WI38 (cell line): Measurements from ENCODE around the gene BTNL8.

Source experiments
- H3K4me3 ChIP-seq: 2 replicates; pipeline ENCODE4 v1.5.1; 2011; ENCODE audit warnings: low read depth, mild to moderate bottlenecking, control low read depth, low read length
- TF ChIP-seq, protein P1 (sequence below): IDR thresholded peaks from 2 replicates; pipeline ENCODE4 v1.5.1; 2012; ENCODE audit warnings: low read depth, mild to moderate bottlenecking, control low read depth, low read length

BTNL8 gene, protein sequence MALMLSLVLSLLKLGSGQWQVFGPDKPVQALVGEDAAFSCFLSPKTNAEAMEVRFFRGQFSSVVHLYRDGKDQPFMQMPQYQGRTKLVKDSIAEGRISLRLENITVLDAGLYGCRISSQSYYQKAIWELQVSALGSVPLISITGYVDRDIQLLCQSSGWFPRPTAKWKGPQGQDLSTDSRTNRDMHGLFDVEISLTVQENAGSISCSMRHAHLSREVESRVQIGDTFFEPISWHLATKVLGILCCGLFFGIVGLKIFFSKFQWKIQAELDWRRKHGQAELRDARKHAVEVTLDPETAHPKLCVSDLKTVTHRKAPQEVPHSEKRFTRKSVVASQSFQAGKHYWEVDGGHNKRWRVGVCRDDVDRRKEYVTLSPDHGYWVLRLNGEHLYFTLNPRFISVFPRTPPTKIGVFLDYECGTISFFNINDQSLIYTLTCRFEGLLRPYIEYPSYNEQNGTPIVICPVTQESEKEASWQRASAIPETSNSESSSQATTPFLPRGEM

DNA sequence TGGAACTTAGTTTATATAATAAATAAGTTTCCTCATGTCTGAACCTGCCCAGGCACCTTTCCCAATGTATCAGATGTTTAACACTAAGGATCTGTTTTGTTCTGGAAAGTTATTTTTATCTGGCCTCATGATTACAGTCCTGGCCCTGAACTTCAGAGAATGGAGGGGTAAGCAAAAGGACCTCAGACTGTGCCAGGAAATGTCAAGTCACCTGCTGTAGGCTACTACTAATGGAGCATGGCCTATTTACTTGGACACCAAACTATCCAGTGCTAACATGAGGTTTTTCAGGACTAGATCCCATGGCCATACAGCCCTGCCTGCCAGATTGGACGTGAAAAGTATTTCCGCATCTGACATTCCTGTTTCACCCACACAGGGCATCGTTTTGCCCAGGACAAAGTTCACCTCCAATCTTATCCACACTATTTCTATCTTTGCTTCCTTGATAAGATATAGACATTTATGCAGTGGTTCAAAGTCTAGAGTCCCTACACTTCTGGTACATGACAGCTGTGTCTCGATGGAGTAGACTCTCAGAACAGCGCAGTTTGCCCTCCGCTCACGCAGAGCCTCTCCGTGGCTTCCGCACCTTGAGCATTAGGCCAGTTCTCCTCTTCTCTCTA, at the start of gene BTNL8:
Gene BTNL8 (plus strand): TSS at position 539 of the 626 bp plus-strand sequence. CDS start 152 bp downstream, outside the sequence.
- TF ChIP-seq, protein P1, sequence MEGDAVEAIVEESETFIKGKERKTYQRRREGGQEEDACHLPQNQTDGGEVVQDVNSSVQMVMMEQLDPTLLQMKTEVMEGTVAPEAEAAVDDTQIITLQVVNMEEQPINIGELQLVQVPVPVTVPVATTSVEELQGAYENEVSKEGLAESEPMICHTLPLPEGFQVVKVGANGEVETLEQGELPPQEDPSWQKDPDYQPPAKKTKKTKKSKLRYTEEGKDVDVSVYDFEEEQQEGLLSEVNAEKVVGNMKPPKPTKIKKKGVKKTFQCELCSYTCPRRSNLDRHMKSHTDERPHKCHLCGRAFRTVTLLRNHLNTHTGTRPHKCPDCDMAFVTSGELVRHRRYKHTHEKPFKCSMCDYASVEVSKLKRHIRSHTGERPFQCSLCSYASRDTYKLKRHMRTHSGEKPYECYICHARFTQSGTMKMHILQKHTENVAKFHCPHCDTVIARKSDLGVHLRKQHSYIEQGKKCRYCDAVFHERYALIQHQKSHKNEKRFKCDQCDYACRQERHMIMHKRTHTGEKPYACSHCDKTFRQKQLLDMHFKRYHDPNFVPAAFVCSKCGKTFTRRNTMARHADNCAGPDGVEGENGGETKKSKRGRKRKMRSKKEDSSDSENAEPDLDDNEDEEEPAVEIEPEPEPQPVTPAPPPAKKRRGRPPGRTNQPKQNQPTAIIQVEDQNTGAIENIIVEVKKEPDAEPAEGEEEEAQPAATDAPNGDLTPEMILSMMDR: no peak
- H3K4me3 ChIP-seq: no peak within 1 kb of the TSS

- no peak overlapping the region for H3K4me3 ChIP-seq
- TF ChIP-seq, protein P1: no peak
Observed at GRCh38 chr5:180849827-180850226, 49.1 kb upstream of the BTNL8 start.

DNA sequence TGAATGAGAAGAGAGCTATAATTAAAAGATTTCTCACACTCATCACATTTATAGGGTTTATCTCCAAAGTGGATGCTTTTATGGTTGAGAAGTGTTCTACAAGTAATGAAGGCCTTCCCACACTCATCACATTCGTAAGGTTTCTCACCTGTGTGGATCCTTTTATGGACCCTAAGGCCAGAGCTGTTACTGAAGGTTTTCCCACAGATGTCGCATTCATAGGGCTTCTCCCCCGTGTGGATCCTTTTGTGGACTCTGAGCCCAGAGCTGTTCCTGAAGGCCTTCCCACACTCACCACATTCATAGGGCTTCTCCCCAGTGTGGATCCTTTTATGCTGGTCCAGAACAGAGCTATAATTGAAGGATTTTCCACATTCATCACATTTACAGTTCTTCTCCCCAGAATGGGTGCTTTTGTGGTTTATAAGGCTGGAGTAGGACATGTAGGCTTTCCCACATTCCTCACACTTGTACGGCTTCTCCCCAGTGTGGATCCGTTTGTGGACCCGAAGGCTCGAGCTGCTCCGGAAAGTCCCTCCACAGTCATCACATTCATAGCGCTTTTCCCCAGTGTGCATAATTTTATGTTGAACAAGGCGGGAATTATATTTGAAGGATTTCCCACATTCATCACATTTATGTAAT, 48.4 kb upstream of the BTNL8 start:
- TF ChIP-seq, protein P1: no peak
- H3K4me3 ChIP-seq: no peak overlapping the region

DNA sequence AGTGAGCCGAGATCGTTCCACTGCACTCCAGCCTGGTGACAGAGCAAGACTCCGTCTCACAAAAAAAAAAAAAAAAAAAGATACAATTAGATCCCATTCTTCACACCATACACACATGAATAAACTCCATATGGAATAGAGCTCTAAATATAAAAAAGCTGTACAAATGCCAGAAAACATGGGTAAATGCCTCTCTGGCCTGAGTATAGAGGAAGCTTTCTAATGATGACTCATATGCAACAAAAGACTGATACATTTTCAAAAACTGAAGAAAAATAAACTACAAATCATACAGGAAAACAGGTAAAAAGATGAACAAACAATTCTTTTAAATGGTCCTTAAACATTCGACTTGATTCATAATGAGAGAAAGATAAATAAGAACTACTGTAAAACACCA, 46.5 kb upstream of the BTNL8 start:
- TF ChIP-seq, protein P1: no peak
- H3K4me3 ChIP-seq: no peak overlapping the region

DNA sequence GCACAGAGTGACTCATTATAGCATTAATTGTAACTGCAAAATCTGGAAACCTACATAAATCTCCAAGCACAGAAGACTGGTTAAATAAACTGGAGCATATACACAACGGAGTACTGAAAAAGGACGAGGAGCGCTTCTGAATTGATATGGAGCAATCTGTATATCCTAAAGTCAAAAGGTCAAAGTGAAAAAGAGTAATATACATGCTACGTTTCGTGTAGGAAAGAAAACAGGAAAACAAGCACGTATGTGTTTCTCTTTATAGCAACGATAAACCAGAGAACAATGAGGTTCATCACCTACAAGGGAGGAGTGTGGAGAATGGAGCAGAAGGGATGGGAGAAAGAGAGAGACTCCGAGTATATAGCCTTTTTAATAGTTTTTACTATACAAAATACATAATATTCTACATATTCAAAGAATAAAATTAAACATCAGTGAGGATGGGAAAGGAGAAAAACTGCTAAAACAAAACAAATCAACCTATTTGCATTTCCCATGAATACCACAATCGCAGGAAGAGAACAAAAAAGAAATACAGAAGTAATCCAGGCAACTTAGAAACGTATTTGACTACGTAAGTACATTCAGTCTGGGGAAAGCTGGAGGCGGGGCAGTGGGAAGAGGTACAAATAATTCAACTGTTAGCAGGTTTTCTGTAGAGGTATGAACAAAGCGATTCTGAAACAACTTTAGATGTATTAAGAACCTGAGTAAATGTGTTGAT, 45.7 kb upstream of the BTNL8 start:
- H3K4me3 ChIP-seq: no peak overlapping the region
- TF ChIP-seq, protein P1: no peak

GRCh38 chr5:180853848-180854176, 45.1 kb upstream of the BTNL8 start:
- H3K4me3 ChIP-seq: no peak overlapping the region
- TF ChIP-seq, protein P1: no peak
